LNCAP (cell line): Measurements from ENCODE around the gene AGPAT4.

Source experiments
- CTCF ChIP-seq: fragments of 450-650 bp; IDR thresholded peaks from 2 replicates; pipeline ENCODE4 v1.5.1; 2017; ENCODE audit warnings: mild to moderate bottlenecking

AGPAT4 gene

DNA sequence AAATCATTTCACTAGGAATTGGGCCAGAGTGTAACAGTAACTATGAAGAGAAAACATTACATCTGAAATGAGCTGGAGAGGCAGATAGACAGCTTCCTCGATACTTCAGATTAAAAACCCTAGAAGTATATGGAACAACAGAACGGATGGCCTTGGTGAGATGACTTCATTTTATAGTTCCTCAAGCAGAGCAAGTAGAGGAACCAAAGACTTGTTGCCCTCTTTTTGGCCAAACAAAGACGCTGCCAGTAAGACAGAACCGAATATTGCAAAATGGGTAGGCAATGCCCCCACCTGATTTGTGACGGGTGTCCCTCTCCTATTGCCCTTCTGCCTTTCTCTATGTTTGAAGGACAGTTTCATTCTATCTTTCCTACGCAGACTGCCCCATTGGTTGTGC is 53.5 kb downstream of the AGPAT4 start:
- no peak for TF ChIP-seq CTCF

DNA sequence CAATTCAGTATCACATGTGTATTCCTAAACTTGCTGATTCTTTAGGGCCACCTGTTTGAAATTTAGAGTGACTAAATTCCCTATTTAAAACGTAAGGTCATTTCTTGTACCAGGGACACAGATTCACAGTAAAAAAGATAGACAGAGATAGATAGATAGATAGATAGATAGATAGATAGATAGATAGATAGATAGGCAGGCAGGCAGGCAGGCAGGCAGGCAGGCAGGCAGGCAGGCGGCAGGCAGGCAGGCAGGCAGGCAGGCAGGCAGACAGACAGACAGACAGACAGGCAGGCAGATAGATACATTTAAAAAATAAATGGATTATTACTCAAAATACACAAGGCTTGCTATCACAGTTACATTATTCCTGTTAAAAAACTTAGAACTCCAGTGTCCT is 54.2 kb downstream of the AGPAT4 start:
- no peak for TF ChIP-seq CTCF

DNA sequence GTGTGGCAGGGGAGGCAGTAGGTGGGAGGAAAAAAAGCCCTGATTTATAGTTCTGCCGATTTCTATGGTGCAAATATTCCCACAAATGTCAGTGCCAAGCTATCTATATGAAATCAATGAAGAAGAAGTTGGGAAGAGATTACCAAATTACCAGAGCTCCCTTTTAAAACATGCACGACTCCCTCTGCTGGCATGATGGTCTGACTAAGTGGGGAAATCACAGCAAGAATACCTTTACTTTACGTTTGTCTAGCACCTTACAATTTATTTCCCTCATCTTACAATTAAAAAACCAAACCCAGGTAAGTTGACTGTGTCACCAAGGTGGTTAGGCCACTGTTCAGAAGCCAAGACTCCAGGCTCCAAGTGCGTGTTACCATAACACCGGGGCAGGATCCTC is 55.6 kb downstream of the AGPAT4 start:
- TF ChIP-seq CTCF: no peak

DNA sequence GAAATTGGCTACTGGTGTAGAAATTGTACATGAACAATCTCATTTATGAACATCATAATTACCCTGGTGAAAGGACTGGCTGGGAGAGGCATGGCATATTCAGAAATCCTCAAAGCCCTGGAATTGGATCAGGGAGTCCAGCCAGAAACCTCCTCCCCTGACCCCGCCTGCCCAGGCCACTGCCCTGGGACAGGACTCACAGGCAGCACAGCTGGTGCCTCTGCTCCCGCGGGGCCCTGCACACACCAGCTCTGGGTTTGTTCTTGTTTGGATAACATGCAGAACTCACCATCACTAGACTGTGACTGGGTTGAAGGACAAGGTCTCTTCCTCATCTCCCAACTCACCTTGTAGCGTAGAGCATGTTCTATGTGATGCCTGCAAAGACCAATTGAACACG is 56.2 kb downstream of the AGPAT4 start:
- no peak for TF ChIP-seq CTCF

- no peak for TF ChIP-seq CTCF
Observed at GRCh38 chr6:161216616-161217205, 57.1 kb downstream of the AGPAT4 start.

- TF ChIP-seq CTCF: no peak
Observed at GRCh38 chr6:161215876-161216615, 57.8 kb downstream of the AGPAT4 start.

- no peak for TF ChIP-seq CTCF
Observed at GRCh38 chr6:161215193-161215592, 58.7 kb downstream of the AGPAT4 start.

DNA sequence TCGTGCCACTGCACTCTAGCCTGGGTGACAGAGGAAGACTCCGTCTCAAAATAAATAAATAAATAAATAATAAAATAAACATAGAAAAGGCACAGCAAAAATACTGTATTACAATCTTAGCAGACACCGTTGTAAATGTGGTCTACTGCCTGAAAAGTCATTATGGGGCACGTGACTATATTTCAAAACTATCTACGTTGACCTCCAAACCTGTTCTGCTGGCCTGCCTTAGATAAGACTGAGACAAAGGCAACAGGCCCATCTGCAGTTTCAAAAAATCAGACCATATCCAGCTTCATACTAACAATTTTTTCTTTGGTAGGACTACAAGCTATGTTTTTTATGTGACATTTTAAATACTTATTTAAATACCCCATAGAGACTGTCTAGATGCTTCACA is 59.1 kb downstream of the AGPAT4 start:
- no peak for TF ChIP-seq CTCF
